Fibroblast of upper back skin (primary cell): ENCODE measurements around the gene SCN5A.

Experiments used
- DNase-seq: peaks from one replicate; pipeline ENCODE4 v3.0.0-alpha.2; 2013

Gene SCN5A

DNA sequence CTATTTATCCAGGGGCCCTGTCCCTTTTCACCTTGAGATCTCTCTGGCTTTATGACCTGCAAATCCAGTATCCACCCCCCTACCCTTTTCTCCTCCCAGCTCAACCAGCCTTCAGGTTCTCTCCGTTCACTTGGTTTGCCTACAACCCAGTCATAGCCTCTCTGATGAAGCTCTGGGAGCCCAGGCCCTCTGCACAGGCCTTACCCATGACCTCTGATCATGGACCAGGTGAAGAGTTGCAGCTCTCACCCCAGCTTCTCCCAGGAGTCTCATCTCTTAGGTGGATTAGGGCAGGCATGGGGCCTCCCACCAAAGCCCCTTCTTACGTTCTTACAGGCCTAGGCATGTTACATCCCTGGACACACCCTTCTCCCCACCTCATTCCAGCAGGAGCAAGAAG is 93.6 kb downstream of the SCN5A start:
- no peak for DNase-seq

DNA sequence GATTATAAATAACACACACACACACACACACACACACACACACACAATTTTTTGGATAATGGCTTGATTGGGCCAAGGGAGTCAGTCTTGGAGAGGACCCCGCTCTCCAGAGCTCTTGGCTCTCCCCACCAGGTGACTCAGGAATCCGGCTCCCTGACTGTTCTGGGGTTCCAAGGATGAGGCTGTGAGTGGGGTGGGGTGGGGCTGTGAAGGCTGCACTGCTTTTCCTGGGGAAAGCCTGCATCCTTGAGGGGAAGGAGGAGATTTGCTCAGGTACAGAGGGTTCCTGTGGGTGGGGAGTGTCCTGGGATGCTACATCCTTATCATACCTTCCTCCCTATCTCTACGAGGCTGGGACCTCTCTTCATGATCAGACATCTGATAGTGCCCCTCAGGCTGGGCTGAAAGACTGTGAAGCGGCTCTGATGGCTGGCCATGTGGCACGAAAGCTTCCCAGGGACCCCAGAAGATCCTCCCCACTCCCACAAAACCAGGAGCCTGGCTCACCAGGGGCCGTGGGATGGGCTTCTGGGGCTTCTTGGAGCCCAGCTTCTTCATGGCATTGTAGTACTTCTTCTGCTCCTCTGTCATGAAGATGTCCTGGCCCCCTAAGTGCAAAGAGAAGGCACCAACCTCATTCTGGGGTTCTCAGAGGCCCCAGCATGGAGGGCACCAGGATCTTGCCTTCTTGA is 94.2 kb downstream of the SCN5A start:
- DNase-seq = no peak

DNA sequence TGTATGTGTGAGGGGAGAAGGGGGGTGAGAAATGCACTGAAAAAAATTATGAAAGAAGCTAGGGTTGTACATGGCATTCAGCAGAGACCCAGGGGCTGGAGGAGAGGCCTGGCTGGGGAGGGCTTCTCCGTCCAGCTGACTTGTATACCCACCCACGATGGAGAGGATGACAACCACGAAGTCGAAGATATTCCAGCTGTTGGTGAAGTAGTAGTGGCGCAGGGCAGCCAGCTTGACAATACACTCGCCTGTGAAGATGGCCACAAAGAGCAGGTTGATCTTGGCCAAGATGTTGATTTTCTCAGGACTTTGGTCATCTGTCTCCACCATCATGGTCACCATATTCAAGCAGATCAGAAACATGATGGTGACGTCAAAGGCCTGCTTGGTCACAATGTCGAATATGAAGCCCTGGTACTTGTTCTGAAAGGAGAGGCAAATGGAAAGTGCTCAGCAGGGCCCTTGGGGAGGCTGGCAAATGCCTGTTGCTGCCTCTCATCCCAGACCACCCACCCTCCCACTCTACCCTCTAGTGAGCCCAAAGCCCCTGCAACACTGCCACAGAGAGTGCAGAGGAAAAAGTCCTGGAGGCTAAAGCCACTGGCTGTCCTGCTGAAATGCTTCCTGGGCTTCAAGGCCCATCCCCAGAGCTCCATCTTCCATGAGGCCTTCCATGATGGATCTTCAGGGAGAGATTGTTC is 95.2 kb downstream of the SCN5A start:
- no peak for DNase-seq

DNA sequence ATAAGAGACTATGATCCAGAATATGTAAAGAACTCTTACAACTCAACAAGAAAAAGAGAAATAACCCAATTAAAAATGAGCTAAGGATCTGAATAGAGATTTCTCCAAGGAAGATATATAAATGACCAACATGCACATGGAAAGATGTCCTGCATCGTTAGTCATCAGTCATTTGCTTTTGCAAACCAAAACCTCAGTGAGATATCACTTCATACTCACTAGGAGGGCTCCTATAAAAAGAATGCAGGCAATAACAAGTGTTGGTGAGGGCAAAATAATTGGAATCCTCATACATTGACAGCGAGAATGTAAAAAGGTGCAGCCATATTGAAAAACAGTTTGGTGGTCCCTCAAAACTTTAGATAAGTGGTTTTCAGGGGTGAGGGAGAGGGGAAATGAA is 96.4 kb downstream of the SCN5A start:
- no peak for DNase-seq

DNA sequence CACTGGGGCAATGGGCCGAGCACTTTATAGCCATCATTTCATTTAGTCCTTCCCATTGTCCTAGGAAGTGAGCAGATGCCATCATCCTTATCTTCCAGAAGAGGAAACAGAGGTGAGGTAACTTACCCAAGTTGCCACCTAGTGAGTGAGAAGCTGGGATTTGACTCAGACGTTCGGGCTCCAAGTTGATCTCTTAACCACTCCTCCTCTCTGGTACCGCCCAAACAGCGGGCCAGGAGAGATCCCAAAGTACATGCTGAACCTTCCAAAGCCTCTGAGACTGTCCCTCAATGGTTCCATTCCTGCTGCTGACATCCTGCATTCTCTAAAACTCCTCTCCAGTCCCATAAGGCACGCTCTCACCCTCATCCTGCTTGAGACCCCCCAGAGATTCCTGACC is 97.1 kb downstream of the SCN5A start:
- DNase-seq = no peak

DNA sequence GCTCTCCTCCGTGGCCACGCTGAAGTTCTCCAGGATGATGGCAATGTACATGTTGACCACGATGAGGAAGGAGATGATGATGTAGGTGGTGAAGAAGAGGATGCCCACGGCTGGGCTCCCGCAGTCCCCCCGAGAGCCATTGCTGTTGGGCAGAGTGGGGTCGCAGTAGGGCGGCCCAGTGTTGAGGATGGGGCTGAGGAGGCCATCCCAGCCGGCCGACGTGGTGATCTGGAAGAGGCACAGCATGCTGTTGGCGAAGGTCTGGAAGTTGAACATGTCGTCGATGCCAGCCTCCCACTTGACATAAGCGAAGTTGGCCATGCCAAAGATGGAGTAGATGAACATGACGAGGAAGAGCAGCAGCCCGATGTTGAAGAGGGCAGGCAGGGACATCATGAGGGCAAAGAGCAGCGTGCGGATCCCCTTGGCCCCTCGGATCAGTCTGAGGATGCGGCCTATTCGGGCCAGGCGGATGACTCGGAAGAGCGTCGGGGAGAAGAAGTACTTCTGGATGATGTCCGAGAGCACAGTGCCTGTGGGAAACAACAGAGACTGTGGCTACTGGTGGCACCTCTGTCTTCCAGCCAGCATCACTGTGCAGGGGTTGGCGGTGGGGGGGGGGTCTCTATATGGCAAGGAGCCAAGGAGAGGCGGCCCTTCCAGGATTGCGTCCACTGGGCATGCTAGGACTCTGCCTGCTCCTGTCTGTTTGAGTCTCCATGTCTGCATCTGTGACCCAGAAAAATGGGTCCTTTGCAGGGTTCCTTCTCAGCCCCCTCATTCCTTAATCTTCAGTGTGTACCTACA is 98.3 kb downstream of the SCN5A start:
- DNase-seq = no peak

DNA sequence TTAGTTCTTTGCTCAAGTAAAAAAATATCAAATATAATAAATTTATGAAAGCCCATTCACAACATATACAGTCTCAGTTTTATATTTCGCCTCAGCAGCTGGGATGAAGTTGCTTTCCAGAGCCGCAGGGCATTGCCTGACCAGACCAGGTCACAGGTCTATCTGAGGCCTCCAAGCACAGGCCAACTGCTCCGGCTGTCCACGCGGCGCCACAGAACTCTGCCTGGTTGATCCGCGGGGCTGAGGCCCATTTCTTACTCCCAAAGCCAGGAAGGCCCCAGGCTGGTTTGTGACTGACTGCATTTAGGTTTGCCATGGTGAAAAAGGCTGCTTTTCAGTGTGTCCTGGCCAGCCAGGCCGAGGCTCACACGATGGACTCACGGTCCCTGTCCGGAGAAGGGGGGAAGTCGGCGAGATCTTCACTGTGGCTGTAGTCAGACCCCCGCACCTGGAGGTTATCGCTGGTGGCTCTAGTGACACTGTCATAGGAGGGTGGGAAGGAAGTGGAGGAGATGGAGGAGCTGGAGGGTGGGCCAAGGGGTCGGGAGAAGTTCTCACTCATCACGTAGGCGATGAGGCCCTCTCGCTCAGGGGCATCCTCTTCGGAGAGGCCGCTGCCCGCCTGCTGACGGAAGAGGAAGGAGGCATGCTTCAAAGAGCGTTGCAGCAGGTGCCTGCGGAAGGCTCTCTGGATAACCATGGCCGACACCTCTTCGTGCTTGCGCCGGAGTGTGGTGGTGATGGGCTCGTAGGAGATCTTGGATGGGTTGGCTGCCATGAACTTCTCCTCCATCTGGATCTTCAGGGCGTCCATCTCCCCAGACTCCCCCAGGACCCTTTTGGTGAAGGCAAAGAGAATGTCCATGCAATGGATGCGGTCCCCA is 99.3 kb downstream of the SCN5A start:
- no peak for DNase-seq

DNA sequence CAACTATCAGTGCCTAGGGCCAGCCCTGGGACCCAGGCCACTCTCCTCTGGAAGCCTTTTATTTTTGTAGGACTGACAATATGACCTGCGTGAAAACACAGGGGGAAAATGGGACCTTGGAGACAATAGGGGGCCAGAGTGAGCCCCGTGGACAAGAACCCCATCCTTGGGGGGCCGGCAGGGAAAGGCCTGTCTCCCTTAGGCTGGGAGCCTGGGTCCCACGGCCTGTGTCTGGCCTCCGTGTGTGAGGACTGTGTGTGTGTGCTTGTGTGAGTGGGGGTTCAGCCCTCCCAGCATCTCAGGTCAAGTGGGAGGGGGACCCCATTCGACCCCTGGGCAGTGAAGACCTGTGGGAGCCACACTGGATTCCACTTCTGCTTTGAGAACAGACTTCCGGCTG is 100.0 kb downstream of the SCN5A start:
- no peak for DNase-seq

DNA sequence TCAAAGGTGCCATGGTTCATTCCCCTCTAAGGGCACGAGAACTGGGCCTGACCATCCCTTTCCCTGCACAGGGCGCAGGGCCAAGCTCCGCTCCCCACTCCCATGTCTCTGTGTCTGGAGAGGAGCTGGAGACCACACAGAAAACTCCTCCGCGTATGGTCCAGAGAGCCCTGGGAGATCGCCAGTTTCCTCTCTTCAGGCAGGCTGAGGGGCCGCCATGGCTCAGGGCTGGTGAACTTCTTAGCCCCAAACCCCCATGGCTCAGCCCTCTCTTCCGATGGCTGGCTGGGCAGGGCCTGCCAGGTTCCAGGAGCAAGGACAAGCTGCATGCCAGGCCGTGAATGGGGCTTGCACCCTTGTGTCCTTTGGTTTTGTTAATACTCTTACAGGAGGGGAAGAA is 100.4 kb downstream of the SCN5A start:
- DNase-seq = no peak

DNA sequence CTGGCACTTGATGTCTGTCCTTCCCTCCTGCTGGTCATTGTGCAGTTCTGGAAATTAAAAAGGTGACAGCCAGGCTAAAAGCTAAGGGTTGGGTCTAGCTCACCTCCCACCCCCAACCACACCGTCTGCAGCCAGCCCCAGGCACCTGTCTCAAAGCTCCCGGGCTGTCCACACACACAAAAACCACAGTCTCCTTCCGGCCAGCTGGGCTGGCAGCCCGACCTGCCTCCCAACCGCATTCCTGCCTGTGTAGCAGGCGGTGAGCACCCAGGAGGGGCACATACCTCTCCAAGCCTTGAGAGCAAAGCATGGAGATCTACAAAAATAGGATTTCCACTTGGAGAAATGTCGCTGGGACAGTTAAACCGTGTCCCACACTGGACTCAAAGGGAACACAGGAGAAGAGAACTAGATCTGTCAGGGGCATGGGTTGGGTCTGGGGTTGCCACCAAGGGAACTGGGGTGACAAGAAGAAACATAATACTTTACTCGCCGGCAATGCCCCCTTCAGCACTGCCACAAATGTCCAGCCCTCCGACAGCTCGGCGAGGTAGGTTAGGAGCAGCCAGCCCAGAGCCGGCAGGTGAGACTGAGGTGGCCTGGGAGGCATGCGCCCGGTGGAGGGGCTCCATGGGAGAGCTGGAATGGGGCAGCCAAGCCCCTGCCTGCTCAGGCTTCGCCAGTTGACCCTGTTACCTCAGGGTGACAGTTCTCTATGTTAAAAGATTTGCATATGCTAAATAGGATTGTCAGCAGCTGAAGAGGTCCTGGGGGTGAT is 101.1 kb downstream of the SCN5A start:
- no peak for DNase-seq

DNA sequence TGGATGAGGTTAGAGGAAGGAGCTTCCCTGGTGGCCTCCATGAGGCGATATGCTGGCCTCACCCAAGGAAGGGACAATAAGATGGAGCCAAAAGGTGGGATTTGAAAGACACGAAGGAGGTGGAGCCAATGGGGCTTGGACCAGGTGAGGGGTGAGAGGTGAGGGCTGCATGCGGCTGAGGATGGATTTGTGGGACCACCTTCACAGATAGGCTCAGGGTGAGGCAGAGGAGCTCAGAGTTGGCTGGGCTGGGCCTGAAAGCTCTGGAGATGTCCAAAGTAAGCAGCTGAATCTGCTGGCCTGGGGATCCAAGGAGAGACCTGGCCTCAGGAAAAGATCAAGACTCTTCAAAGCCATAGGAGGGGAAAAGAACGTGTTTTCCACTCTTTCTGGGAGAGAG is 103.5 kb downstream of the SCN5A start:
- no peak for DNase-seq

DNA sequence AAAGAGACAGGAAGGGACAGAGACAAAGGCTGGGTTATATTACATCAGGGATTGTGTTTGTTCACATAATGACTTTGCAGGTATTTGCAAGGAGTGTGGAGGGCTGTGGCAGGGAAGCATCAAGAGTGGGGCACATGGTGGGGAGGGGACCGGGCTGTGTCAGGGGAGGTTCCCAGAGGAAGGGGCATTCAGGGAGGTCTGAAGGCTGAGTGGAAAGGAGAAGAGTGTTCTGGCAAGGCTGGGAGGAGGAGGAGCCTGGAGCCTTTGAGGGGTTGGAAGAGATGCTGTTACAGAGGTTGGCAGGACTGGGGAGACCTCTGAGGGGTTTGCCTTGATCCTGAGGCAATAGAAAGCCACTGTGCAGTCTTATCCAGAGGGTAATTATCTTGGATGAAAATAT is 103.9 kb downstream of the SCN5A start:
- DNase-seq = no peak

DNA sequence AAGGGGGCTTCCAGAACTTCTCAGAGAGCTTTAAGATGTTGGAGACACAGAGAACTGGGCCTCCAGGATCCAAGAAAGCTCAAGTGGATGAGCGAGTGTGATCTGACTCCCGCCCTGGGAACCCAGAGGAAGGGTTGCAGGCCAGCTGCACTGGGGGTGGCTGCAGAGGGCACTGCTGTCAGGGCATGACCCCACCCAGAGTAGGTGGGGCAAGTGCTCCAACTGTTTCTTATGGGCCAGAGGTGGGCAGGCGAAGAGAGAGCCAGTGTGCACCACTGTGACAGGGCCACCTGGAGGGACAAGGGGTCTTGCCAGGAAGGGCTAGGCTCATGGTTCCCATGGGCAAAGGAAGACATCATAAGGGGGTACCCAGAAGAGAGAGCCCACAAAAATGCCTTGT is 104.6 kb downstream of the SCN5A start:
- DNase-seq = no peak

DNA sequence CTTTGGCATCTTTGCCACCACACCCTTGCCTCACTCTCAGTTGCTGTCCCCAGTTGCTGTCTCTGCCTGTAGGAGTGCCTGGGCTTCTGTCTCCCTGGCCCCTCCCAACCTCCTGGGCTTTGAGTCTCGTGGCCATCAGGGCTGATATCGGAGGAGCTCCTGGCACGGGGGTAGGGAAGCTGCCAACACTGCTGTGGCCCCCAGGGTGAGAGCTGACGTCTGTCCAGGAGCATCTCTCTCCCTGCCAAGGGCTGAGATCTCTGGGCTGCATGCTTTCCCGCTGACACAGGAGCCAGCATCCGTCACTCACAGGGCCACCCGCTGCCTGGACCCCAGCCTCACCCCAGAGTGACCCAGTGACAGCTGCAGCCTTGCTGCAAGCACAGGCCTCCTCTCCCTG is 105.9 kb downstream of the SCN5A start:
- DNase-seq = no peak

DNA sequence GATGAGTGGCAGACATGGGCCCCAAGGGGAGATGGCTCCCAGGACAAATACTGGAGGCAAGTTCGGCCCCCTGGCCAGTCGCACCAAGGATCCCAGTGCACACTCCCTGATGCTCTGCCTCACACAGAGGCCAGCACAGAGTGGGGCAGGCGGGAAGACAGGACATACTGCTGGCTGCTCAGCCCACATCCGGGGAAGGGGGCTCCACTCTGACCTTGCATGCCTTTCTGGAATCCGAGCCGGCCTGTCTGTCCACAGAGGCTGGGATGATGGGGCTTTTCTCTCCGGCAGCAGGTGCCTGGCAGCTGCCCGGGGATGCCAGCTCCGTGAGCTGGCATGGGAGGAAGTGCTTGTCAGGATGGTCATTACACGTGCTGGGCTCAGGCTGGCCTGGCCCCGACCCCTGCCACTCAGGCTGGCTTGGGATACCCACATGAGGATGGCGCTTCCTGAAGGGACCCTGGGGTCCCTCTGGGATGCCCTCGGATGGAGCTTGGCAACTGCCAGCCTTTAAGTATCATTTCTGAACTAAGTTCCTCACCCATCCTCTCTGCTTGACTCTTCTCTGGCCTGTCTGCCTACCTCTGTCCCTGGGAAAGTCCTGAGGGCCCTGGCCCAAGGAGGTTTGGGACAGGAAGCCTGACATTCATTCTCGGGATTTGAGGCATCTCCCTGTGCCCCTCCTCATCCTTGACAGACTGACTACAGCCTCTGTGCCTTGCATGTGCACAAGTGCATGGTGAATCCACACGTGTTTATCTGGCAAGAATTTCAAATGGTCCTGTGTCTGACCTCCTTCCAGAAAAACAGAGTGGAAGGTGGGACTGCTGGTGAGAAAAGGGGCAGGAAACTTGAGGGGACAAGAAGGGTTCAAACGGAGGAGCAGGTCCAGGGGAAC is 106.8 kb downstream of the SCN5A start:
- DNase-seq = no peak

DNA sequence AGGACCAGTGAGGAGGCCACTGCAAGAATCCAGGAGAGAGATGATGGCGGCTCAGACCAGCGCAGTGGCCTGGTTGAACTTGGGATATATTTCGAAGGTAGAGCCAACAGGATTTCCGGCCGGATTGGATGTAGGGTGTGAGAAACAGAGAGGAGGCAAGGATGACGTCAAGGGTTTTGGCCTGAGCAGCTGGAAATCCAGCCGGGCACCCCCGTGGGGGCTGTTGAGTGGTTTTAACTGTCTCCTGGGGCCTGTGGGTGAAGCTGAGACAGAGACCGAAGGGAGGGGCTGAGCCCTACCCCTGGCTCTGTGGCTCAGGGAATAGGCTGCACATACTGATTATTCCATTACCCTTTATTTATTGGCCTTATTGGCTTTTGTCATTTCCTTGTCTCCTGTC is 107.7 kb downstream of the SCN5A start:
- DNase-seq = no peak

DNA sequence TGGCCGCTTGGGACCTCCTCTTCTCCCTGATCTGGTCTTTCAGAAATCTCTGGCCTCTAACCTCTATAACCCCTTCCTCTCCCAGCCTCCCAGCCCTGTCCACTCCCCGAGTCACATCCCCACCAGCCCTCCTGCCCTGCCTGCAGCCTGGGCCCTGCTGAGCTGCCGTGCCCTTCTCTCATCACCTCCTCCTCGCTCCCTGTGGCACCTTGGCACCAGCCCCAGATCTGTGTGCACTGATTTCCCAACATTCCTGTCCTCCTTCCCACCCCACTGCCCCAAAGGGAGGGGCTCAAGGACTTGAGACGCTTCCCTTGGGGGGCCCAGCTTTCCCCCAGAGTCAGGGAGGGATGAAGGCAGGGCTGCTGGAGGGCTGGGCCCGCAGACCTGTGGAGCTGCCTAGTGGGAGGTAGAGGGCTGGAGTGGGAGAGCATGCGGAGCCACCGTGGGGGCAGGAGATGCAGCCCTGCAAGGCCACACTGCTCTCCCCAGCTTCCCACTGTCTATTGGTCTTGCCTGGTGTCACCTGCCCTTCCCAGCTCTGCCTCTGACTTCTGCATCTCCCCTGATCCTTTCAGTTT is 110.6 kb downstream of the SCN5A start:
- DNase-seq = no peak

DNA sequence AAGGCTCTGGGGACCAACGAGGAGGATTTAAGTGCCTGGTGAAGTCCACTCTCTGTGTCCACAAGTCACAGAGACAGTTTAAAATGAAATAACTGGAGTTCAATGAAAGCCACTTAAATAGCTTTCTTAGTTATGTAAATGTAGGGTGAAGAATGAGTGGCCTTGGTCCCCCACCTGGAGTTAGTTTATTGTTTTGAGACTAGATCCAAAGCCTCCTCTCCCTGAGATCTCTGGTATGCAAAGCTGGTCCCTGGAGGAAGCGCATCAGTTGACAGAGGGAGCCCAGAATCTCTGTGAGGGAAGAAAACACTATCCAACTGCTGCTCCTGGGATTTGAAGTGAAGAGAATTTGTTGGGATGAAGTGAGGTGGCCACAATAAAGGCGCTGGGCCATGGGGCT is 112.8 kb downstream of the SCN5A start:
- DNase-seq = no peak

DNA sequence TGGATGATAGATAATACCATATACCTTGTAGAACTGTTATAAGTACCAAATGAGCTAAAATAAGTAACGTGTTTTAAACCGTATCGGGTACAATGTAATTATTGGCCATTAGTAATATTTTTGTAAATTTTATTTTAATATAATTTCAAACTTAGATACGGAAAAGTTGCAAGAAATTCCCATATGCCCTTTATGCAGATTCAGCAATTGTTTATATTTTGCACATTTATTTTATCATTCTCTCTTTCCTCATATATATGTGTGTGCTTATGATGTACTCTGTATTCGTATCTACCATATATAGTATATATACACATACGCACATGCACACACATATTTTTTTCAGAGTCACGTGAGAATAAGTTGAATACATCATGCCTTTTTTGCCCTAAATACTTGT is 114.9 kb downstream of the SCN5A start:
- DNase-seq = no peak

DNA sequence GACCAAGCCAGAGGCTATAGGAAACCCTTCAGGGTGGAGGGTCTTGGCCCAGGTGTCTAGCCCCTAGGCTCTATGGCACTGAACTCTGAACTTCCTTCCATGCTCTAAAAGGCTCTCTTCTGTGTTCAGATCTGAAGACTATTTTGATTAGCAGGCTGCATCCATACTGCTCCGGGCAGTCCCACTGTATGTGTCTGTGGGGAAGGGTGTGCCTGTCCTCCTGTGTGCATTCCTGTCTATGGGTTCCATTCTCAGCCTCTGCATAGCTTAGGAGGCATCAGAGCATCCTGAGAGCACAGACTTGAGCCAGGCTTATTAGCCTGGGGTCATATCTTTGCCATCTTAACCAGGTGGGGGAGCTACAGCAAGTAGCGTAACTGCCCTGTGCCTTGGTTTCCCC is 115.3 kb downstream of the SCN5A start:
- no peak for DNase-seq
